DND-41 (cell line): ENCODE results near the gene ZDHHC14.
"Not testable (repeated sequence)": the region's sequence is repeated elsewhere in the genome, so short reads cannot be mapped to it uniquely, and the experiment has no call there.

ENCODE experiments used
- ATAC-seq: fragments of 200-7000 bp; cut with Tn5 transposase; 3 replicates; pipeline ENCODE4 v1.9.1; 2021; ENCODE audit warnings: low read depth; ENCODE audit not compliant: insufficient read depth
- DNase-seq: peaks from one replicate; pipeline ENCODE4 v3.0.0-alpha.2; 2020
- H2AFZ ChIP-seq: 2 replicates; pipeline ENCODE4 v1.6.0; 2012; ENCODE audit warnings: low read depth, low read length
- H3K27ac ChIP-seq: 2 replicates; pipeline ENCODE4 v1.5.1; 2012; ENCODE audit warnings: low read length, inconsistent platforms
- H3K27me3 ChIP-seq: fragments of 200-600 bp; sonication (generic); 2 replicates; pipeline ENCODE4 v1.6.0; 2012; ENCODE audit warnings: low read length, mild to moderate bottlenecking, inconsistent platforms; ENCODE audit not compliant: insufficient read depth, poor library complexity
- H3K36me3 ChIP-seq: 2 replicates; pipeline ENCODE4 v1.5.1; 2012; ENCODE audit warnings: low read length, inconsistent platforms; ENCODE audit not compliant: insufficient read depth
- H3K4me1 ChIP-seq: 2 replicates; pipeline ENCODE4 v1.5.1; 2012; ENCODE audit warnings: mild to moderate bottlenecking, low read length; ENCODE audit not compliant: insufficient read depth
- H3K4me2 ChIP-seq: 2 replicates; pipeline ENCODE4 v1.6.0; 2012; ENCODE audit warnings: mild to moderate bottlenecking, moderate library complexity, low read length, inconsistent platforms; ENCODE audit not compliant: insufficient read depth
- H3K4me3 ChIP-seq, 2 experiments: fragments of 200-600 bp in 1 of 2; shearing (Covaris generic) in 1 of 2; 2 replicates each; pipeline ENCODE4 v1.5.1; 2012 to 2016; ENCODE audit warnings: inconsistent platforms in 2 of 2, low read length in 2 of 2, mild to moderate bottlenecking in 2 of 2, low read depth in 1 of 2, moderate library complexity in 1 of 2
- H3K79me2 ChIP-seq: 2 replicates; pipeline ENCODE4 v1.6.0; 2012; ENCODE audit warnings: low read length, inconsistent platforms; ENCODE audit not compliant: insufficient read depth
- H3K9ac ChIP-seq: 2 replicates; pipeline ENCODE4 v1.6.0; 2012; ENCODE audit warnings: low read depth, mild to moderate bottlenecking, inconsistent platforms, low read length, moderate library complexity
- H3K9me3 ChIP-seq: 2 replicates; pipeline ENCODE4 v1.5.1; 2012; ENCODE audit warnings: low read length, moderate library complexity, mild to moderate bottlenecking, inconsistent platforms; ENCODE audit not compliant: insufficient read depth, severe bottlenecking
- H4K20me1 ChIP-seq: 2 replicates; pipeline ENCODE4 v1.6.0; 2012; ENCODE audit warnings: low read length; ENCODE audit not compliant: insufficient read depth
- EZH2 ChIP-seq: IDR thresholded peaks from 3 replicates; pipeline ENCODE4 v1.6.1; 2012; ENCODE audit warnings: borderline replicate concordance, low read depth, mild to moderate bottlenecking, moderate library complexity, low read length, inconsistent platforms; ENCODE audit not compliant: severe bottlenecking
- TF ChIP-seq, protein P1 (sequence below): IDR thresholded peaks from 2 replicates; pipeline ENCODE4 v1.5.1; 2012; ENCODE audit warnings: borderline replicate concordance, low read length, moderate library complexity, mild to moderate bottlenecking; ENCODE audit not compliant: poor library complexity, severe bottlenecking; ENCODE audit errors: extremely low read depth

ZDHHC14 gene

GRCh38 chr6:157586476-157587126 is 205.6 kb downstream of the ZDHHC14 start:
- Histone ChIP-seq H3K27ac (no peak overlapping the region), H3K4me2 (no peak overlapping the region), H3K9ac (no peak overlapping the region), H4K20me1 (no peaks in the 10 kb centered on the region), H3K4me1 (no peaks in the 10 kb centered on the region), H3K36me3 (no peaks in the 10 kb centered on the region), H3K4me3 (no peak overlapping the region), H3K27me3 (no peaks in the 10 kb centered on the region), H2AFZ (no peak overlapping the region), H3K79me2 (no peaks in the 10 kb centered on the region), H3K9me3 (no peaks in the 10 kb centered on the region)
- no peak for ATAC-seq
- TF ChIP-seq, protein P1, sequence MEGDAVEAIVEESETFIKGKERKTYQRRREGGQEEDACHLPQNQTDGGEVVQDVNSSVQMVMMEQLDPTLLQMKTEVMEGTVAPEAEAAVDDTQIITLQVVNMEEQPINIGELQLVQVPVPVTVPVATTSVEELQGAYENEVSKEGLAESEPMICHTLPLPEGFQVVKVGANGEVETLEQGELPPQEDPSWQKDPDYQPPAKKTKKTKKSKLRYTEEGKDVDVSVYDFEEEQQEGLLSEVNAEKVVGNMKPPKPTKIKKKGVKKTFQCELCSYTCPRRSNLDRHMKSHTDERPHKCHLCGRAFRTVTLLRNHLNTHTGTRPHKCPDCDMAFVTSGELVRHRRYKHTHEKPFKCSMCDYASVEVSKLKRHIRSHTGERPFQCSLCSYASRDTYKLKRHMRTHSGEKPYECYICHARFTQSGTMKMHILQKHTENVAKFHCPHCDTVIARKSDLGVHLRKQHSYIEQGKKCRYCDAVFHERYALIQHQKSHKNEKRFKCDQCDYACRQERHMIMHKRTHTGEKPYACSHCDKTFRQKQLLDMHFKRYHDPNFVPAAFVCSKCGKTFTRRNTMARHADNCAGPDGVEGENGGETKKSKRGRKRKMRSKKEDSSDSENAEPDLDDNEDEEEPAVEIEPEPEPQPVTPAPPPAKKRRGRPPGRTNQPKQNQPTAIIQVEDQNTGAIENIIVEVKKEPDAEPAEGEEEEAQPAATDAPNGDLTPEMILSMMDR: no peak
- TF ChIP-seq EZH2: no peak
- no peak for DNase-seq

DNA sequence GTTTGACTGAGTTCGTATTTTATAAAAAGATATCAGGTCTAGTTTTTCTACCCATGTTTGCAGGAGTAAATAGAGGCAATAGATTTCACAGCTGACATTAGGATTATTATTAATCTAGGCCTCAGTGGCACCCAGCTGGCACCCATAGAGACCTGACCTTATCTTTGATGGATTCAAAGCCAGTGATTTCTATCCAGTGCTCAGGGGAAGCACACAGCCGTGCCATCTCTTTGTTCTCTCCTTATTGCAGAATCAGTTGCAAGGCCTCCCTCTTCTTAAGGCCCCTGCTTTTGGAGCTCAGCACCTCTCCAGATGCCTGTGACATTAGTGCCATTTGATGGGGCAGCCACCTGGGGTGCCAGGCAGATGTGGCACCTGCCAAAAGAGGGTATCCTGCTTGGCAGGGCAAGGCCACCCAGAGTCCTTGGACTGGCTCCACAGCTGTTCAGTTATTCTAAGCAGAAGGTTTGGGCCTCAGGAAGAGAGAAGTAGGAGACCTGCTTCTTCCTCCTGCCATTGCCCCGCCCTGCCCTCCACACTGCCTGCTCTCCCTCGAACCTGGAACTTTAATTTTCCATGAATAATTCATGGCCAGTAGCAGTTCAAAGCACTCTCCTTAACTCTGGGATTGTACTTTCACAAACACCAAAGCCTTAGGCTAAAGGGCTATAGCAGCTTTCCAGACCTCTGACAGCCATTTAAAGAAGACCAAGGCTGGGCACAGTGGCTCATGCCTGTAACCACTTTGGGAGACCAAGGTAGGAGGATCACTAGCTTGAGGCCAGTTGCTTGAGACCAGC is 206.3 kb downstream of the ZDHHC14 start:
- DNase-seq (no peak), ATAC-seq (no peak)

GRCh38 chr6:157590654-157591053 is 209.7 kb downstream of the ZDHHC14 start:
- not testable (repeated sequence) for H3K4me3 ChIP-seq, H3K27me3 ChIP-seq, H4K20me1 ChIP-seq, H3K79me2 ChIP-seq, H3K9me3 ChIP-seq, ATAC-seq, H3K27ac ChIP-seq, H3K9ac ChIP-seq, H2AFZ ChIP-seq, H3K4me1 ChIP-seq, H3K4me2 ChIP-seq, DNase-seq, H3K36me3 ChIP-seq

More for the DNA sequence above, 206.3 kb downstream of the ZDHHC14 start:
- no peak overlapping the region for H3K27ac ChIP-seq
- H3K4me2 ChIP-seq: no peak overlapping the region
- H2AFZ ChIP-seq: no peak overlapping the region
- H3K79me2 ChIP-seq: no peaks in the 10 kb centered on the region
- H3K27me3 ChIP-seq: no peaks in the 10 kb centered on the region
- no peaks in the 10 kb centered on the region for H3K9me3 ChIP-seq
- H3K9ac ChIP-seq: no peak overlapping the region
- H3K36me3 ChIP-seq: no peaks in the 10 kb centered on the region
- no peak overlapping the region for H3K4me3 ChIP-seq
- H3K4me1 ChIP-seq: no peaks in the 10 kb centered on the region
- TF ChIP-seq, protein P1: no peak
- TF ChIP-seq EZH2: no peak
- no peaks in the 10 kb centered on the region for H4K20me1 ChIP-seq

DNA sequence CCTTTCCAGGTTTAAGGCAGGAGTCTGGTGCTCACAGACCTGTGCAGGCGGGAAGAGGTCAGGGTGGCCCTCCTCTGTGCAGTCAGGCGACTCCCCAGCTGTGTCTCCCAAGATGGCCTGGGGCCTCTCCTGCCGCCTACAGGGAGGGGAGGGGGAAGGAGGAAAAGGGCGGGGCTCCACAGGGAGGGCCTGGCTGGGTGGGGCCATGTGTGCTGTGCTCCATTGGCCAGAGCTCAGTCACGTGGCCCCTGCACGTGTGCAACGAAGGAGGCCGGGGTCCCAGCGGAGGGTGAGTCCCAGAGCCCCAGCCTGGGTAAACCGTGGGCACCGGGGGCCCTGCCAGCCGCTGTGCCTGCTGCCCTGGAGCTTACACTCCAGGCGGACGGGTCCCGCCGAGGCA is 211.6 kb downstream of the ZDHHC14 start:
- Histone ChIP-seq H4K20me1 (no peaks in the 10 kb centered on the region), H3K4me2 (no peak overlapping the region), H3K9me3 (no peaks in the 10 kb centered on the region), H3K27ac (no peak overlapping the region), H3K9ac (no peak overlapping the region), H3K79me2 (no peaks in the 10 kb centered on the region), H3K36me3 (no peaks in the 10 kb centered on the region), H2AFZ (no peak overlapping the region), H3K4me3 (no peak overlapping the region), H3K27me3 (no peaks in the 10 kb centered on the region), H3K4me1 (no peaks in the 10 kb centered on the region)
- TF ChIP-seq, protein P1: no peak
- no peak for TF ChIP-seq EZH2
- DNase-seq: no peak
- no peak for ATAC-seq
